ENCODE results near the gene NR1D1. TPM values are rescaled to one million over a fixed set of nuclear protein-coding genes. Genes with fewer than 3 reads are reported as not detected.

NR1D1 gene
- total RNA-seq, 4 donors from 2014 or later = 2.0 to 92.1 (median 4.7) TPM

- intact Hi-C loops (cut with DNase I; ENCODE audit: low total_unique reads) = no loop called here
- Histone ChIP-seq H3K4me3 (no peak overlapping the region), H3K27ac (no peak overlapping the region), H3K9me3 (no peaks in the 10 kb centered on the region), H3K27me3 (no peaks in the 10 kb centered on the region), H3K36me3 (no peaks in the 10 kb centered on the region), H3K4me1 (no peaks in the 10 kb centered on the region)
- no peak for DNase-seq
- TF ChIP-seq CTCF (IDR thresholded peaks at IDR 0.05) (no peak), POLR2A (IDR thresholded peaks at IDR 0.05) (no peak)
Measured at GRCh38 chr17:40134184-40134583, 33.8 kb upstream of the NR1D1 start.

- H3K9me3 ChIP-seq = no peaks in the 10 kb centered on the region
- intact Hi-C loops (cut with DNase I; ENCODE audit: low total_unique reads) = no loop called here
- no peaks in the 10 kb centered on the region for H3K4me1 ChIP-seq
- H3K27me3 ChIP-seq = no peaks in the 10 kb centered on the region
- DNase-seq = no peak
- H3K4me3 ChIP-seq = no peak overlapping the region
- TF ChIP-seq POLR2A (IDR thresholded peaks at IDR 0.05) = no peak
- TF ChIP-seq CTCF (IDR thresholded peaks at IDR 0.05) = no peak
- H3K36me3 ChIP-seq = no peaks in the 10 kb centered on the region
- H3K27ac ChIP-seq = no peak overlapping the region
Measured at GRCh38 chr17:40130352-40131042, 30.1 kb upstream of the NR1D1 start.

- DNase-seq = no peak
- no peak overlapping the region for H3K4me3 ChIP-seq
- no peaks in the 10 kb centered on the region for H3K27me3 ChIP-seq
- intact Hi-C loops (cut with DNase I; ENCODE audit: low total_unique reads) = no loop called here
- no peaks in the 10 kb centered on the region for H3K36me3 ChIP-seq
- no peaks in the 10 kb centered on the region for H3K9me3 ChIP-seq
- H3K27ac ChIP-seq = no peak overlapping the region
- TF ChIP-seq CTCF (IDR thresholded peaks at IDR 0.05) = no peak
- TF ChIP-seq POLR2A (IDR thresholded peaks at IDR 0.05) = no peak
- H3K4me1 ChIP-seq = no peaks in the 10 kb centered on the region
Measured at GRCh38 chr17:40129498-40129897, 29.1 kb upstream of the NR1D1 start.

GRCh38 chr17:40124279-40125141 is 24.1 kb upstream of the NR1D1 start:
- peak overlapping the region; percentile 74 to 85 for H3K4me3 ChIP-seq
- peak overlapping the region; percentile 99 for H3K27ac ChIP-seq
- no peaks in the 10 kb centered on the region for H3K36me3 ChIP-seq
- TF ChIP-seq CTCF (IDR thresholded peaks at IDR 0.05) (no peak), POLR2A (IDR thresholded peaks at IDR 0.05) (no peak)
- H3K9me3 ChIP-seq = no peaks in the 10 kb centered on the region
- no peaks in the 10 kb centered on the region for H3K4me1 ChIP-seq
- intact Hi-C loops (cut with DNase I; ENCODE audit: low total_unique reads) = no loop called here
- no peaks in the 10 kb centered on the region for H3K27me3 ChIP-seq
- no peak for DNase-seq

GRCh38 chr17:40123811-40124114 is 23.4 kb upstream of the NR1D1 start:
- DNase-seq = no peak
- peak overlapping the region; percentile 99 for H3K27ac ChIP-seq
- intact Hi-C loops (cut with DNase I; ENCODE audit: low total_unique reads) = no loop called here

More at GRCh38 chr17:40123811-40124114, 23.4 kb upstream of the NR1D1 start:
- Histone ChIP-seq H3K27me3 (no peaks in the 10 kb centered on the region), H3K9me3 (no peaks in the 10 kb centered on the region), H3K4me1 (no peaks in the 10 kb centered on the region), H3K4me3 (peak overlapping the region; percentile 74 to 85), H3K36me3 (no peaks in the 10 kb centered on the region)
- TF ChIP-seq CTCF (IDR thresholded peaks at IDR 0.05) = no peak
- no peak for TF ChIP-seq POLR2A (IDR thresholded peaks at IDR 0.05)
